GM21423 (cell line): ENCODE data around the gene MYRIP.
A peak's percentile ranks its signal among the peaks of the same experiment; 100 is the strongest.

Experiments used
- ATAC-seq: cut with Tn5 transposase; IDR thresholded peaks from one replicate; pipeline ENCODE4 v1.9.1; 2021; ENCODE audit warnings: mild to moderate bottlenecking, moderate library complexity; ENCODE audit not compliant: unreplicated experiment

Gene MYRIP

GRCh38 chr3:39900462-39901002, 91.1 kb downstream of the MYRIP start:
- no peak for ATAC-seq

GRCh38 chr3:39903253-39903652, 93.8 kb downstream of the MYRIP start:
- ATAC-seq, result no peak

GRCh38 chr3:39905788-39906187, 96.4 kb downstream of the MYRIP start:
- no peak for ATAC-seq

GRCh38 chr3:39907981-39908380, 98.6 kb downstream of the MYRIP start:
- no peak for ATAC-seq

- ATAC-seq, result no peak
Observed at GRCh38 chr3:39910135-39910534, 100.7 kb downstream of the MYRIP start.

GRCh38 chr3:39910826-39911464, 101.5 kb downstream of the MYRIP start:
- ATAC-seq, result no peak

- no peak for ATAC-seq
Observed at GRCh38 chr3:39911465-39912309, 102.3 kb downstream of the MYRIP start.

GRCh38 chr3:39915027-39915426, 105.6 kb downstream of the MYRIP start:
- no peak for ATAC-seq

GRCh38 chr3:39917065-39917773, 107.8 kb downstream of the MYRIP start:
- peak; percentile 78 for ATAC-seq

- ATAC-seq, result no peak
Observed at GRCh38 chr3:39919281-39919680, 109.9 kb downstream of the MYRIP start.

- ATAC-seq, result no peak
Observed at GRCh38 chr3:39920271-39920670, 110.9 kb downstream of the MYRIP start.

- ATAC-seq, result no peak
Observed at GRCh38 chr3:39927479-39927878, 118.1 kb downstream of the MYRIP start.

- ATAC-seq, result no peak
Observed at GRCh38 chr3:39933986-39934693, 124.7 kb downstream of the MYRIP start.

GRCh38 chr3:39934696-39935095, 125.3 kb downstream of the MYRIP start:
- ATAC-seq, result no peak

- ATAC-seq, result no peak
Observed at GRCh38 chr3:39935261-39935660, 125.9 kb downstream of the MYRIP start.

GRCh38 chr3:39936848-39937247, 127.4 kb downstream of the MYRIP start:
- no peak for ATAC-seq

GRCh38 chr3:39937315-39937714, 127.9 kb downstream of the MYRIP start:
- ATAC-seq, result no peak

- ATAC-seq, result no peak
Observed at GRCh38 chr3:39937874-39938273, 128.5 kb downstream of the MYRIP start.

GRCh38 chr3:39941931-39942330, 132.5 kb downstream of the MYRIP start:
- no peak for ATAC-seq

- no peak for ATAC-seq
Observed at GRCh38 chr3:39960515-39961191, 151.2 kb downstream of the MYRIP start.
